NCI-H187 (cell line): ENCODE measurements around the gene APBA3.
"Not testable (repeated sequence)": the region's sequence is repeated elsewhere in the genome, so short reads cannot be mapped to it uniquely, and the experiment has no call there.

Experiments
- DNase-seq, 2 experiments: peaks; one replicate each; lab custom pipeline; 2025; lab: John Stamatoyannopoulos, UW

Gene APBA3

GRCh38 chr19:3770136-3770999 lies 8.9 kb upstream of the APBA3 start:
- no peak for DNase-seq

- DNase-seq, result no peak
Measured at GRCh38 chr19:3769494-3769893, 8.0 kb upstream of the APBA3 start.

- no peak for DNase-seq
Measured at GRCh38 chr19:3768748-3769099, 7.2 kb upstream of the APBA3 start.

GRCh38 chr19:3768015-3768747 lies 6.7 kb upstream of the APBA3 start:
- no peak for DNase-seq

- no peak for DNase-seq
Measured at GRCh38 chr19:3767050-3767449, 5.6 kb upstream of the APBA3 start.

- no peak for DNase-seq
Measured at GRCh38 chr19:3766520-3766919, 5.0 kb upstream of the APBA3 start.

GRCh38 chr19:3765757-3766156 lies 4.3 kb upstream of the APBA3 start:
- not testable (repeated sequence) for DNase-seq

GRCh38 chr19:3765121-3765520 lies 3.6 kb upstream of the APBA3 start:
- no peak for DNase-seq

- peak; percentile 98 to 99 for DNase-seq
Measured at GRCh38 chr19:3762501-3763459, 1.3 kb upstream of the APBA3 start, which contains the start of gene MRPL54. MRPL54 (plus strand) TSS chr19:3762682; CDS start chr19:3762701, 19 bp downstream.

- DNase-seq, result no peak
Measured at GRCh38 chr19:3762130-3762473, 610 bp upstream of the APBA3 start.

GRCh38 chr19:3760871-3761361 lies 576 bp downstream of the APBA3 start:
- no peak for DNase-seq

- DNase-seq, result no peak
Measured at GRCh38 chr19:3759482-3760254, 1.8 kb downstream of the APBA3 start.

- DNase-seq, result not testable (repeated sequence)
Measured at GRCh38 chr19:3758297-3758696, 3.2 kb downstream of the APBA3 start.

GRCh38 chr19:3757705-3758104 lies 3.8 kb downstream of the APBA3 start:
- not testable (repeated sequence) for DNase-seq

GRCh38 chr19:3753631-3754410 lies 7.7 kb downstream of the APBA3 start:
- no peak for DNase-seq

- DNase-seq, result no peak
Measured at GRCh38 chr19:3752492-3752891, 9.0 kb downstream of the APBA3 start.

GRCh38 chr19:3751236-3751635 lies 10.3 kb downstream of the APBA3 start:
- no peak for DNase-seq

- no peak for DNase-seq
Measured at GRCh38 chr19:3750211-3750610, 11.3 kb downstream of the APBA3 start.

GRCh38 chr19:3748965-3749364 lies 12.5 kb downstream of the APBA3 start:
- DNase-seq, result no peak

GRCh38 chr19:3746371-3747056 lies 15.0 kb downstream of the APBA3 start:
- no peak for DNase-seq
